ENCODE results near the gene SELENOO.

The SELENOO gene

DNA sequence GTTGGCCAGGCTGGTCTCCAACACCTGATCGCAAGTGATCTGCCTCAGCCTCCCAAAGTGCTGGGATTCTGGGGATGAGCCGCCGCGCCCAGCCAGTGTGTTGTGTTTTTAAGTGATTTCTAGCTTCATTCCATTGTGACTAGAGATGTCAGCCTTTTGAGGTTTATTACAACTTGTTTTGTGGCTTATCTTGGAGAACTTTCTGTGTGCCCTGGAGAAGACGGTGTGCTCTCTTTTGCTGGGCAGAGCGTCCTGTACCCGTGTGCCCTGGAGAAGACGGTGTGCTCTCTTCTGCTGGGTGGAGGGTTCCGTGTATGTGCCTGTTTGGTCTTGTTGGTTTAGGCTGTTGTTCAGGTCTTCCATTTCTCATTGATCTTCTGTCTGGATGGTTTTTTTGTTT lies 12.5 kb downstream of the SELENOO start:
- no peak for TF ChIP-seq TCF12 (IDR thresholded peaks at IDR 0.05; ENCODE audit: low read depth)
- no peak for TF ChIP-seq EGR1 (IDR thresholded peaks at IDR 0.05)
- TF ChIP-seq CREB1 (IDR thresholded peaks at IDR 0.05; ENCODE audit: low read depth): no peak
- TF ChIP-seq, protein P1, sequence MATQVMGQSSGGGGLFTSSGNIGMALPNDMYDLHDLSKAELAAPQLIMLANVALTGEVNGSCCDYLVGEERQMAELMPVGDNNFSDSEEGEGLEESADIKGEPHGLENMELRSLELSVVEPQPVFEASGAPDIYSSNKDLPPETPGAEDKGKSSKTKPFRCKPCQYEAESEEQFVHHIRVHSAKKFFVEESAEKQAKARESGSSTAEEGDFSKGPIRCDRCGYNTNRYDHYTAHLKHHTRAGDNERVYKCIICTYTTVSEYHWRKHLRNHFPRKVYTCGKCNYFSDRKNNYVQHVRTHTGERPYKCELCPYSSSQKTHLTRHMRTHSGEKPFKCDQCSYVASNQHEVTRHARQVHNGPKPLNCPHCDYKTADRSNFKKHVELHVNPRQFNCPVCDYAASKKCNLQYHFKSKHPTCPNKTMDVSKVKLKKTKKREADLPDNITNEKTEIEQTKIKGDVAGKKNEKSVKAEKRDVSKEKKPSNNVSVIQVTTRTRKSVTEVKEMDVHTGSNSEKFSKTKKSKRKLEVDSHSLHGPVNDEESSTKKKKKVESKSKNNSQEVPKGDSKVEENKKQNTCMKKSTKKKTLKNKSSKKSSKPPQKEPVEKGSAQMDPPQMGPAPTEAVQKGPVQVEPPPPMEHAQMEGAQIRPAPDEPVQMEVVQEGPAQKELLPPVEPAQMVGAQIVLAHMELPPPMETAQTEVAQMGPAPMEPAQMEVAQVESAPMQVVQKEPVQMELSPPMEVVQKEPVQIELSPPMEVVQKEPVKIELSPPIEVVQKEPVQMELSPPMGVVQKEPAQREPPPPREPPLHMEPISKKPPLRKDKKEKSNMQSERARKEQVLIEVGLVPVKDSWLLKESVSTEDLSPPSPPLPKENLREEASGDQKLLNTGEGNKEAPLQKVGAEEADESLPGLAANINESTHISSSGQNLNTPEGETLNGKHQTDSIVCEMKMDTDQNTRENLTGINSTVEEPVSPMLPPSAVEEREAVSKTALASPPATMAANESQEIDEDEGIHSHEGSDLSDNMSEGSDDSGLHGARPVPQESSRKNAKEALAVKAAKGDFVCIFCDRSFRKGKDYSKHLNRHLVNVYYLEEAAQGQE (IDR thresholded peaks at IDR 0.05; ENCODE audit: low read depth): no peak
- TF ChIP-seq EP300 (IDR thresholded peaks at IDR 0.05; ENCODE audit: borderline replicate concordance): no peak
- TF ChIP-seq RAD21 (IDR thresholded peaks at IDR 0.05; ENCODE audit: low read depth): no peak
- TF ChIP-seq CEBPB (IDR thresholded peaks at IDR 0.05): no peak
- TF ChIP-seq, protein P2, sequence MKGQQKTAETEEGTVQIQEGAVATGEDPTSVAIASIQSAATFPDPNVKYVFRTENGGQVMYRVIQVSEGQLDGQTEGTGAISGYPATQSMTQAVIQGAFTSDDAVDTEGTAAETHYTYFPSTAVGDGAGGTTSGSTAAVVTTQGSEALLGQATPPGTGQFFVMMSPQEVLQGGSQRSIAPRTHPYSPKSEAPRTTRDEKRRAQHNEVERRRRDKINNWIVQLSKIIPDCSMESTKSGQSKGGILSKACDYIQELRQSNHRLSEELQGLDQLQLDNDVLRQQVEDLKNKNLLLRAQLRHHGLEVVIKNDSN (IDR thresholded peaks at IDR 0.05): no peak

DNA sequence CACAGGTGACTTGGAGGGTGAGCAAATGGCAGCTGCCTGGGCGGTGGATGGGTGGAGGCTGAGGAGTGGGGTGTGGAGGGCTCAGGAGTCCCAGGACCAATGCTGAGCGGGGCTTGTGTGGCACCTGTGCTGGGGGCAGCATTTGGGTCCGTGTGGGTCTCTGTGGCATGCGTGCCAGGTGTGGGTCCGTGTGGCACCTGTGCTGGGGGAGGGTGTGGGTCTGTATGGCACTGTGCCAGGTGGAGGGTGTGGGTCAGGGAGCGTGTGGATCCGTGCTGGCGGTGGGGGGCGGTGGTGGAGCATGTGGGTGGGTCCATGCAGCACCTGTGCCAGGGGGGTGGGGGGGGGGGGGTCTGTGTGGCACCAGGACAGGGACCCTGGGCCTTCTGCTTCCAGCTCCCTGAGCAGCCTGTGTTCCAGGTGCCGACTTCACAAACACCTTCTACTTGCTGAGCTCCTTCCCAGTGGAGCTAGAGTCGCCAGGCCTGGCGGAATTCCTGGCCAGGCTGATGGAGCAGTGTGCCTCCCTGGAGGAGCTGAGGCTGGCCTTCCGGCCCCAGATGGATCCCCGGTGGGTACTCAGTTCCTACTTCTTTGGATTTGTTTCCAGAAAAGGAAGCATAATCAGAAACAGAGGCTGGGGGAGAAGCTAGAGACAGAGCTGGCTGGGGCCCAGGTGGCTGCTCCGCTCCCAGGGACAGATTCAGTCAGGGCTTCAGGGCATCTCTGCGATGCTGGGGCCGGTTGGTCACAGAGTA lies 14.7 kb downstream of the SELENOO start:
- no peak for TF ChIP-seq ZBTB7A (IDR thresholded peaks at IDR 0.05; ENCODE audit: low read depth)
- TF ChIP-seq NFIC (IDR thresholded peaks at IDR 0.05): no peak
- no peak for TF ChIP-seq TEAD4 (IDR thresholded peaks at IDR 0.05)
- no peak for TF ChIP-seq TAF1 (IDR thresholded peaks at IDR 0.05; ENCODE audit: low read depth)
- TF ChIP-seq FOXM1 (IDR thresholded peaks at IDR 0.05; ENCODE audit: borderline replicate concordance, low read depth): no peak
- TF ChIP-seq TCF12 (IDR thresholded peaks at IDR 0.05; ENCODE audit: low read depth): no peak
- no peak for TF ChIP-seq CEBPB (IDR thresholded peaks at IDR 0.05)
- no peak for TF ChIP-seq RAD21 (IDR thresholded peaks at IDR 0.05; ENCODE audit: low read depth)
- TF ChIP-seq EP300 (IDR thresholded peaks at IDR 0.05; ENCODE audit: borderline replicate concordance): no peak
- no peak for TF ChIP-seq EGR1 (IDR thresholded peaks at IDR 0.05)
- TF ChIP-seq YY1 (IDR thresholded peaks at IDR 0.05; ENCODE audit: low read depth): no peak
- TF ChIP-seq, protein P2 (IDR thresholded peaks at IDR 0.05): no peak
- TF ChIP-seq, protein P1 (IDR thresholded peaks at IDR 0.05; ENCODE audit: low read depth): no peak

DNA sequence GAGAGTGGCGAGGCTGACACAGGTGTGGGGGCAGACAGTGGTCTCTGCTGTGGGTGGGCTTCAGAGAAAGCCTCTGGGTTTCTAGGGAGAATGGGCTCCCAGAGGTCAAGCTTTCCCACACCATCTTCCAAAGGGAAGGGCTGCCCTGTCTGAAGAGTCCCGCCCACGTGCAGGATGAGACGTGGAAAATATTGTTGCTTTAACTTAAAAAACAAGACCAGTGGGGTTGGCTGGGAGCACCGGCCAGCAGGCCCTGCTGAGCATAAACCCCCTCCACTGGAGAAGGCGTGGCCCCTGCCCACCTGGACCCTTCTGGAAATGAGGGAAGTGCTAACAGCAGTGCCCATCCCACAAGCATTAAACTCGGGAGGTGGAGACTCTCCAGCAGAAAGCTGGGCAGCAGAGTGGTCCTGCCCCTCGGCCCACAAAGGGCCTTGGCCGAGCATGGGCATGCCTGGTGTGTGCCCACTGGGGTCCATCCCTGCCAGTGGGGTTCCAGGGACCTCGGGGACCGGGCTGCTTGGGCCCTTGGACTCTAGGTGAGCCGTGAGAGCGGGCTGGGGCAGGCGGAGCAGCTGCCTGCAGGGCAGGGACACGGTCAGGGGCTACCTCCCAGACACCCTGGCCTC lies 15.4 kb downstream of the SELENOO start:
- TF ChIP-seq RAD21 (IDR thresholded peaks at IDR 0.05; ENCODE audit: low read depth) (no peak), TAF1 (IDR thresholded peaks at IDR 0.05; ENCODE audit: low read depth) (no peak), CREB1 (IDR thresholded peaks at IDR 0.05; ENCODE audit: low read depth) (no peak), YY1 (IDR thresholded peaks at IDR 0.05; ENCODE audit: low read depth) (no peak)
- TF ChIP-seq, protein P1 (IDR thresholded peaks at IDR 0.05; ENCODE audit: low read depth): no peak

DNA sequence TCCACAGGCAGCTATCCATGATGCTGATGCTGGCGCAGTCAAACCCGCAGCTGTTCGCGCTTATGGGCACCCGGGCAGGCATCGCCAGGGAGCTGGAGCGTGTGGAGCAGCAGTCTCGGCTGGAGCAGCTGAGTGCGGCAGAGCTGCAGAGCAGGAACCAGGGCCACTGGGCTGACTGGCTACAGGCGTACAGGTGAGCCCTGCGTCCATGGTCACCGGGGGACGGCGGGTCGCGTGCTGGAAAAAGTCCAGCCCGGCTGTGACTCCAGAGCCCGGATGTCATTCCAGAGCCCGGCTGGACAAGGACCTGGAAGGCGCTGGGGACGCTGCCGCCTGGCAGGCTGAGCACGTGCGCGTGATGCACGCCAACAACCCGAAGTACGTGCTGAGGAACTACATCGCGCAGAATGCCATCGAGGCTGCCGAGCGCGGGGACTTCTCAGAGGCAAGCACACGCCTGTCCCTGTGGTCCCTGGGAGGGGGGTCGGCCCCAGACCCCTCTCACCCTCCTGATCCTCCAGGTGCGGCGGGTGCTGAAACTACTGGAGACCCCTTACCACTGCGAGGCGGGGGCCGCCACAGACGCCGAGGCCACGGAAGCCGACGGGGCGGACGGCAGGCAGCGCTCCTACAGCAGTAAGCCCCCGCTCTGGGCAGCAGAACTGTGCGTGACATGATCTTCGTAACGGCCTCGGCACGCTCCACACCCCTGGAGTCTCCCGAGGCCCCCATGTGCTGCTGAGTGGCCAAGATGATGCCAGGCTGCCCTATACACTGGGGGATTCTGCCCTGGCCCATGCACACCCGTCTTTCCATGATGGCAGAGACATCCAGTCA lies 16.1 kb downstream of the SELENOO start:
- no peak for TF ChIP-seq CEBPB (IDR thresholded peaks at IDR 0.05)

All from Ishikawa (cell line).